Mucosa of descending colon (tissue), 3 donors: ENCODE measurements around the gene FOXN1. TPM values are rescaled to one million over a fixed set of nuclear protein-coding genes. Genes with fewer than 3 reads are reported as not detected.

Experiments used
- ATAC-seq: fragments of 200-7000 bp; cut with Tn5 transposase; one replicate; pipeline ENCODE4 v1.9.1; 2020; ENCODE audit warnings: mild to moderate bottlenecking, moderate library complexity
- DNase-seq, 3 donors: peaks; one replicate each; pipeline ENCODE4 v3.0.0-alpha.2; 2020
- H3K36me3 ChIP-seq: fragments of 200-600 bp; one replicate; pipeline ENCODE4 v1.8.0; 2021; ENCODE audit warnings: low read depth, mild to moderate bottlenecking
- H3K4me1 ChIP-seq: fragments of 200-600 bp; one replicate; pipeline ENCODE4 v1.8.0; 2021; ENCODE audit warnings: low read depth, mild to moderate bottlenecking
- H3K4me3 ChIP-seq: fragments of 200-600 bp; one replicate; pipeline ENCODE4 v1.8.0; 2021; ENCODE audit warnings: mild to moderate bottlenecking
- H3K9me3 ChIP-seq: fragments of 200-600 bp; one replicate; pipeline ENCODE4 v1.8.0; 2021; ENCODE audit warnings: mild to moderate bottlenecking
- CTCF ChIP-seq: fragments of 200-600 bp; IDR thresholded peaks from one replicate; pipeline ENCODE4 v1.8.0; 2022; ENCODE audit warnings: antibody characterized with exemption, mild to moderate bottlenecking
- intact Hi-C, 2 donors: fragments of 100-400 bp; cut with DNase I in 1 of 2; cut with micrococcal nuclease in 1 of 2; formaldehyde crosslinking; loops; one replicate each; pipeline versions ENCODE4 v1.11.0 to v1.11.1; 2022; cut with DNase I, micrococcal nuclease
- total RNA-seq, 3 donors: library from RNA; stranded (reverse); fragmentation: NEBNext Ultra II Directional in 2 of 3; extraction: Animal tissue kit (Norgen Biotek cat#: 25700) in 2 of 3; gene quantifications; one replicate each; pipeline versions ENCODE4 v1.2.1 to v1.2.4, GENCODE V29; 2021 to 2023
- donor health status: DM: no; HTN: no; CAD: no; lungs with moderate emphysema.
- donor health status: DM: no; HTN: no; CAD: no.
- donor health status: DM: no; HTN: yes; CAD: no.

FOXN1 gene
- total RNA-seq, 3 donors from 2014 or later = 0.46 to 0.69 TPM; not detected in 1

- intact Hi-C loops = no loop called here
- peaks cover 2% of the 10 kb centered on the region for H3K4me1 ChIP-seq
- no peak for ATAC-seq
- no peak for TF ChIP-seq CTCF
- no peaks in the 10 kb centered on the region for H3K36me3 ChIP-seq
- no peaks in the 10 kb centered on the region for H3K9me3 ChIP-seq
- no peak overlapping the region for H3K4me3 ChIP-seq
- DNase-seq = no peak
These were observed 72.4 kb downstream of the FOXN1 start for GRCh38 chr17:28578246-28579195.

GRCh38 chr17:28579526-28579925, 73.4 kb downstream of the FOXN1 start:
- ATAC-seq (no peak), DNase-seq (no peak)
- H3K4me1 ChIP-seq = peaks cover 2% of the 10 kb centered on the region
- no peak overlapping the region for H3K4me3 ChIP-seq
- intact Hi-C loops = no loop called here
- TF ChIP-seq CTCF = no peak
- H3K9me3 ChIP-seq = no peaks in the 10 kb centered on the region
- no peaks in the 10 kb centered on the region for H3K36me3 ChIP-seq

GRCh38 chr17:28580959-28581358, 74.8 kb downstream of the FOXN1 start:
- Histone ChIP-seq H3K4me1 (peaks cover under 1% of the 10 kb centered on the region), H3K4me3 (no peak overlapping the region), H3K36me3 (no peaks in the 10 kb centered on the region), H3K9me3 (no peaks in the 10 kb centered on the region)
- intact Hi-C loops = no loop called here
- DNase-seq = no peak
- ATAC-seq = no peak
- no peak for TF ChIP-seq CTCF

GRCh38 chr17:28582513-28582912, 76.4 kb downstream of the FOXN1 start:
- no peaks in the 10 kb centered on the region for H3K9me3 ChIP-seq
- no peaks in the 10 kb centered on the region for H3K4me1 ChIP-seq
- ATAC-seq (no peak), DNase-seq (no peak)
- H3K36me3 ChIP-seq = no peaks in the 10 kb centered on the region
- intact Hi-C loops = no loop called here
- no peak overlapping the region for H3K4me3 ChIP-seq
- TF ChIP-seq CTCF = no peak

- H3K36me3 ChIP-seq = no peaks in the 10 kb centered on the region
- no peak for ATAC-seq
- intact Hi-C loops = no loop called here
These were observed 78.3 kb downstream of the FOXN1 start for GRCh38 chr17:28584434-28584833.

More at GRCh38 chr17:28584434-28584833, 78.3 kb downstream of the FOXN1 start:
- no peak for TF ChIP-seq CTCF
- no peak for DNase-seq
- H3K4me1 ChIP-seq = no peaks in the 10 kb centered on the region
- no peak overlapping the region for H3K4me3 ChIP-seq
- no peaks in the 10 kb centered on the region for H3K9me3 ChIP-seq
